HepG2 (cell line): ENCODE measurements around the gene DNAJA2. TPM values are rescaled to one million over a fixed set of nuclear protein-coding genes. Genes with fewer than 3 reads are reported as not detected.

Experiments used
- ATF3 ChIP-seq: sonication (generic); formaldehyde crosslinking; IDR thresholded peaks from 2 replicates; pipeline ENCODE4 v1.4.0; 2020; ENCODE audit warnings: missing genetic modification reagents
- GZF1 ChIP-seq: sonication (generic); formaldehyde crosslinking; IDR thresholded peaks from 2 replicates; pipeline ENCODE4 v1.5.1; 2020; ENCODE audit warnings: mild to moderate bottlenecking, missing genetic modification reagents
- HNF1A ChIP-seq, 2 experiments: sonication (generic) in 1 of 2; formaldehyde crosslinking in 1 of 2; IDR thresholded peaks; 2 replicates each; pipeline versions ENCODE4 v1.4.0 to v1.6.1; 2016 to 2020; ENCODE audit warnings: borderline replicate concordance in 1 of 2, low read depth in 1 of 2, mild to moderate bottlenecking in 1 of 2, missing genetic modification reagents in 1 of 2
- JDP2 ChIP-seq: sonication (generic); formaldehyde crosslinking; IDR thresholded peaks from 2 replicates; pipeline ENCODE4 v1.8.1; 2022; ENCODE audit warnings: missing genetic modification reagents, borderline replicate concordance
- KLF16 ChIP-seq, 2 experiments: sonication (generic) in 1 of 2; formaldehyde crosslinking in 1 of 2; IDR thresholded peaks; 2 replicates each; pipeline versions ENCODE4 v1.6.1 to v1.8.0; 2016 to 2023; ENCODE audit warnings: missing genetic modification reagents in 2 of 2, missing compliant biosample characterization in 1 of 2
- RFX1 ChIP-seq: fragments of 450-650 bp; IDR thresholded peaks from 2 replicates; pipeline ENCODE4 v1.6.1; 2017
- SMARCC2 ChIP-seq: fragments of 450-650 bp; IDR thresholded peaks from 2 replicates; pipeline ENCODE4 v1.6.1; 2017; ENCODE audit warnings: antibody characterized with exemption, mild to moderate bottlenecking
- ZMYM2 ChIP-seq: sonication (generic); formaldehyde crosslinking; IDR thresholded peaks from 2 replicates; pipeline ENCODE4 v1.8.0; 2022; ENCODE audit warnings: mild to moderate bottlenecking, missing genetic modification reagents
- ZNF317 ChIP-seq: sonication (generic); formaldehyde crosslinking; IDR thresholded peaks from 2 replicates; pipeline ENCODE4 v1.5.0; 2020; ENCODE audit warnings: mild to moderate bottlenecking, missing genetic modification reagents
- ZNF788 ChIP-seq: sonication (generic); formaldehyde crosslinking; IDR thresholded peaks from 2 replicates; pipeline ENCODE4 v1.5.0; 2020; ENCODE audit warnings: mild to moderate bottlenecking, missing genetic modification reagents, borderline replicate concordance
- polyA plus RNA-seq, 8 experiments: library from polyadenylated mRNA; depleted of rRNA in 3 of 8; stranded (reverse) in 7 of 8; unstranded in 1 of 8; fragments of >200 nt; fragmentation: Illumina TruSeq in 4 of 8; extraction: Trizol in 4 of 8; gene quantifications; 2 replicates each; pipeline versions ENCODE4 v1.2.1 to v1.2.3, GENCODE V29; 2011 to 2016; ENCODE audit warnings: low read depth in 4 of 8, missing spikeins in 1 of 8, mixed read lengths in 1 of 8; ENCODE audit not compliant: insufficient read depth in 1 of 8
- total RNA-seq, 5 experiments: library from RNA; depleted of rRNA; stranded (reverse); fragments of >200 nt; fragmentation: Illumina TruSeq; extraction: Trizol; gene quantifications; 2 replicates each; pipeline ENCODE4 v1.2.3, GENCODE V29; 2016; ENCODE audit warnings: low read depth in 1 of 5
- TF ChIP-seq, protein P1 (sequence below): sonication (generic); formaldehyde crosslinking; IDR thresholded peaks from 2 replicates; pipeline ENCODE4 v1.8.0; 2022; ENCODE audit warnings: missing genetic modification reagents, mild to moderate bottlenecking, inconsistent platforms, borderline replicate concordance
- TF ChIP-seq, protein P2 (sequence below): IDR thresholded peaks from 2 replicates; pipeline ENCODE4 v1.6.1; 2016
- TF ChIP-seq, protein P3 (sequence below): sonication (generic); formaldehyde crosslinking; IDR thresholded peaks from 2 replicates; pipeline ENCODE4 v1.5.0; 2020; ENCODE audit warnings: mild to moderate bottlenecking, missing genetic modification reagents
- TF ChIP-seq, protein P4 (sequence below): sonication (generic); formaldehyde crosslinking; conservative IDR thresholded peaks from 2 replicates; pipeline ENCODE4 v1.4.0; 2020; ENCODE audit warnings: mild to moderate bottlenecking, missing genetic modification reagents, moderate library complexity

The DNAJA2 gene
- total and polyA plus RNA-seq, 2 of the 13 experiments (the other 11 are each of a cell fraction or from before 2014, with no cell fraction given), result 25.4 to 176 TPM

DNA sequence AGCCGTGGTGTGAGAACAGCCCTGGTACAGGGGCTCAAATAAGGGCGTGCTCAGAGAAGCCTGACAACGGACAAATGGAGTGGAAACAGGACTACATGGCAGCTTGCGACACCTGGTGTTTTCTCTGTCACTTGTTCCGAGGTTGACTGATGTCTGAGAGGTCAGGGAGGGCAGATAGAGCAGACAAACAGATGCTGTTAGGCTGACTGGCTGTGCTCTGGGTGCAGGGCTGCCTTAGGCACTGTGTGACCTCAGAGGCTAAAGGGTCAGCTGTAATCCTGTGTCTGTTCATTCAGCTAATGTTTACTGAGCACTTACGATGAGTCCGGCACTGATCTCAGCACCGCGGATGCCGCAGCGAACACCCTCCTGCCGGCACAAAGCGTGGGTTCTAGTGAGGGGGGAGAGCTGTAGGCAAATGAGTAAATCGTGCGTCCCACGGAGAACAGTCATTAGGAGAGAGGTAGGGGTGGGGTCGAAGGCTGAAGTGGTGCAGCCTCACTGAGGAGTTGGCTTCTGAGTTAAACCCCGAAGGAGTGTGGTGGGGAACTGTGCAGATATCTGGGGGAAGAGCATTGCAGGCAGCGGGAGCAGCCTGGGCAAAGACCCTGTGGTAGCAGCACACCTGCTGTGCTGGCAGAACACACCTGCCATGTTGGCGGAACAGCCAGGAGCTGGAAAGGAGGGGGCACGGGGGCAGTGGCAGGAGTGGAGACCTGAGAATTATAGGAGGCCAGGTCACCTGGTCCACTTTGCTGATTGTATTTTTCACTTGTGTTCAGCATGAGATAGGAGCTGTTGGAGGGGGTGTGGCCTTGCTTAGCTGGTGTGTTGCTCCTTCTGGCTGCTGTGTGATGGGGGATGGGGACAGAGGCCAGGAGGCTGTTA lies 54.3 kb downstream of the DNAJA2 start (continued):
- TF ChIP-seq, protein P1, sequence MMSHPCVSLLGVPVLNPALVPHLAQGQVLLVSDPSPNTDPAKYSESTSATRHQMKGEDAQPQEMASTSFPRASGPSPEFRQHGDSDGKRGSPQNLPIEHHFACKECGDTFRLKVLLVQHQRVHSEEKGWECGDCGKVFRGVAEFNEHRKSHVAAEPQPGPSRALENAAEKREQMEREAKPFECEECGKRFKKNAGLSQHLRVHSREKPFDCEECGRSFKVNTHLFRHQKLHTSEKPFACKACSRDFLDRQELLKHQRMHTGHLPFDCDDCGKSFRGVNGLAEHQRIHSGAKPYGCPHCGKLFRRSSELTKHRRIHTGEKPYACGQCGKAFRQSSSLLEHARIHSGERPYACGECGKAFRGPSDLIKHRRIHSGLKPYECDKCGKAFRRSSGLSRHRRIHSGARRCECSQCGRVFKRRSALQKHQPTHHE (CRISPR knock-in tag), result peak; percentile 74; the same call in 1 of the 2 replicates
- TF ChIP-seq, protein P2, sequence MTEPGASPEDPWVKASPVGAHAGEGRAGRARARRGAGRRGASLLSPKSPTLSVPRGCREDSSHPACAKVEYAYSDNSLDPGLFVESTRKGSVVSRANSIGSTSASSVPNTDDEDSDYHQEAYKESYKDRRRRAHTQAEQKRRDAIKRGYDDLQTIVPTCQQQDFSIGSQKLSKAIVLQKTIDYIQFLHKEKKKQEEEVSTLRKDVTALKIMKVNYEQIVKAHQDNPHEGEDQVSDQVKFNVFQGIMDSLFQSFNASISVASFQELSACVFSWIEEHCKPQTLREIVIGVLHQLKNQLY (CRISPR knock-in tag), result peak; percentile 64; the same call in 1 of the 2 replicates
- 0 out of 2 replicates have a peak, but pooled peaks have one; percentile 13 for TF ChIP-seq ZNF317 (CRISPR knock-in tag)
- TF ChIP-seq, protein P3, sequence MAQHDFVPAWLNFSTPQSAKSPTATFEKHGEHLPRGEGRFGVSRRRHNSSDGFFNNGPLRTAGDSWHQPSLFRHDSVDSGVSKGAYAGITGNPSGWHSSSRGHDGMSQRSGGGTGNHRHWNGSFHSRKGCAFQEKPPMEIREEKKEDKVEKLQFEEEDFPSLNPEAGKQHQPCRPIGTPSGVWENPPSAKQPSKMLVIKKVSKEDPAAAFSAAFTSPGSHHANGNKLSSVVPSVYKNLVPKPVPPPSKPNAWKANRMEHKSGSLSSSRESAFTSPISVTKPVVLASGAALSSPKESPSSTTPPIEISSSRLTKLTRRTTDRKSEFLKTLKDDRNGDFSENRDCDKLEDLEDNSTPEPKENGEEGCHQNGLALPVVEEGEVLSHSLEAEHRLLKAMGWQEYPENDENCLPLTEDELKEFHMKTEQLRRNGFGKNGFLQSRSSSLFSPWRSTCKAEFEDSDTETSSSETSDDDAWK (CRISPR knock-in tag), result no peak
- TF ChIP-seq GZF1 (CRISPR knock-in tag), result 0 out of 2 replicates have a peak, but pooled peaks have one; percentile 65
- no peak for TF ChIP-seq HNF1A (IDR thresholded peaks at IDR 0.05; ENCODE audit: low read depth)
- peak; percentile 88 for TF ChIP-seq HNF1A (CRISPR knock-in tag; IDR thresholded peaks at IDR 0.05; ENCODE audit: borderline replicate concordance)
- no peak for TF ChIP-seq SMARCC2
- peak; percentile 87; the same call in 1 of the 2 replicates for TF ChIP-seq ZNF788 (CRISPR knock-in tag)
- peak; percentile 31; the same call in 1 of the 2 replicates for TF ChIP-seq JDP2 (CRISPR knock-in tag)
- TF ChIP-seq KLF16 (CRISPR knock-in tag; IDR thresholded peaks at IDR 0.05), result peak in 1 of 2 experiments; percentile 42; a peak in 1 of 4 replicates
- TF ChIP-seq, protein P4, sequence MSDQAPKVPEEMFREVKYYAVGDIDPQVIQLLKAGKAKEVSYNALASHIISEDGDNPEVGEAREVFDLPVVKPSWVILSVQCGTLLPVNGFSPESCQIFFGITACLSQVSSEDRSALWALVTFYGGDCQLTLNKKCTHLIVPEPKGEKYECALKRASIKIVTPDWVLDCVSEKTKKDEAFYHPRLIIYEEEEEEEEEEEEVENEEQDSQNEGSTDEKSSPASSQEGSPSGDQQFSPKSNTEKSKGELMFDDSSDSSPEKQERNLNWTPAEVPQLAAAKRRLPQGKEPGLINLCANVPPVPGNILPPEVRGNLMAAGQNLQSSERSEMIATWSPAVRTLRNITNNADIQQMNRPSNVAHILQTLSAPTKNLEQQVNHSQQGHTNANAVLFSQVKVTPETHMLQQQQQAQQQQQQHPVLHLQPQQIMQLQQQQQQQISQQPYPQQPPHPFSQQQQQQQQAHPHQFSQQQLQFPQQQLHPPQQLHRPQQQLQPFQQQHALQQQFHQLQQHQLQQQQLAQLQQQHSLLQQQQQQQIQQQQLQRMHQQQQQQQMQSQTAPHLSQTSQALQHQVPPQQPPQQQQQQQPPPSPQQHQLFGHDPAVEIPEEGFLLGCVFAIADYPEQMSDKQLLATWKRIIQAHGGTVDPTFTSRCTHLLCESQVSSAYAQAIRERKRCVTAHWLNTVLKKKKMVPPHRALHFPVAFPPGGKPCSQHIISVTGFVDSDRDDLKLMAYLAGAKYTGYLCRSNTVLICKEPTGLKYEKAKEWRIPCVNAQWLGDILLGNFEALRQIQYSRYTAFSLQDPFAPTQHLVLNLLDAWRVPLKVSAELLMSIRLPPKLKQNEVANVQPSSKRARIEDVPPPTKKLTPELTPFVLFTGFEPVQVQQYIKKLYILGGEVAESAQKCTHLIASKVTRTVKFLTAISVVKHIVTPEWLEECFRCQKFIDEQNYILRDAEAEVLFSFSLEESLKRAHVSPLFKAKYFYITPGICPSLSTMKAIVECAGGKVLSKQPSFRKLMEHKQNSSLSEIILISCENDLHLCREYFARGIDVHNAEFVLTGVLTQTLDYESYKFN, result peak; percentile 82
- TF ChIP-seq ZMYM2 (CRISPR knock-in tag), result no peak
- 0 out of 2 replicates have a peak, but pooled peaks have one; percentile 59 for TF ChIP-seq ATF3 (CRISPR knock-in tag)
- no peak for TF ChIP-seq RFX1
